ENCODE measurements around the gene PPM1H.

DNA sequence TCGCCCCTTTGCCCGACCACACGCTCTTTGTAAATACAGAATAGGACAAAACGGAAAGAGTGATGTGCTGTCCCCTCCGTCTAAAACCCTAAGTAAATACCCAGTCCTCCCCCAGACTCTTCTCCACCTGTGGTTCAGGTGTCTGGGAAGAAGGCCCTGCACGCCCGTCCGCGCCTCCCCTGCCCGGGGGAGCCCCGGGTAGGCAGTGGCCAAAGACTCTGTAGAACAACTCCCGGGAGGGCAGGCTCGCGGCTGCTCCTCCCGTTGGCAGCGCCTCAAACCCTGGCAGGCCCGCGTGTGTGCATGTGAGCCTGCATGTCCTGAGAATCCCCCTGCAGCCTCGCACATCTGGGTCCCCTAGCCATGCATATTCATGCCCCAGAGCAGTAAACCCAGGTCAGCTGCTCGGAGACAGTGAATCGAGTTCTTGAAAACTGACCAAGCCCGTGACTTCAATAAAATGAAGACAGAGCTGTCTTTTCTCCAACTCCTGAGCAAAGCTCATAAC lies 302.5 kb downstream of the PPM1H start:
- TF ChIP-seq TAF1 (IDR thresholded peaks at IDR 0.05; ENCODE audit: low read depth) (no peak), EP300 (IDR thresholded peaks at IDR 0.05; ENCODE audit: borderline replicate concordance) (no peak), YY1 (IDR thresholded peaks at IDR 0.05; ENCODE audit: low read depth) (no peak), MAX (IDR thresholded peaks at IDR 0.05) (peak; percentile 90), REST (IDR thresholded peaks at IDR 0.05; ENCODE audit: low read depth) (no peak)

All from Ishikawa (cell line).